NT2/D1 (cell line): ENCODE data around the gene ZNF346.

Experiments used
- YY1 ChIP-seq: IDR thresholded peaks from 2 replicates; pipeline ENCODE4 v1.6.1; 2011; ENCODE audit not compliant: insufficient read length, insufficient read depth
- ZNF274 ChIP-seq: IDR thresholded peaks from 2 replicates; pipeline ENCODE4 v1.6.1; 2011; ENCODE audit warnings: mild to moderate bottlenecking, low read depth, low read length

DNA sequence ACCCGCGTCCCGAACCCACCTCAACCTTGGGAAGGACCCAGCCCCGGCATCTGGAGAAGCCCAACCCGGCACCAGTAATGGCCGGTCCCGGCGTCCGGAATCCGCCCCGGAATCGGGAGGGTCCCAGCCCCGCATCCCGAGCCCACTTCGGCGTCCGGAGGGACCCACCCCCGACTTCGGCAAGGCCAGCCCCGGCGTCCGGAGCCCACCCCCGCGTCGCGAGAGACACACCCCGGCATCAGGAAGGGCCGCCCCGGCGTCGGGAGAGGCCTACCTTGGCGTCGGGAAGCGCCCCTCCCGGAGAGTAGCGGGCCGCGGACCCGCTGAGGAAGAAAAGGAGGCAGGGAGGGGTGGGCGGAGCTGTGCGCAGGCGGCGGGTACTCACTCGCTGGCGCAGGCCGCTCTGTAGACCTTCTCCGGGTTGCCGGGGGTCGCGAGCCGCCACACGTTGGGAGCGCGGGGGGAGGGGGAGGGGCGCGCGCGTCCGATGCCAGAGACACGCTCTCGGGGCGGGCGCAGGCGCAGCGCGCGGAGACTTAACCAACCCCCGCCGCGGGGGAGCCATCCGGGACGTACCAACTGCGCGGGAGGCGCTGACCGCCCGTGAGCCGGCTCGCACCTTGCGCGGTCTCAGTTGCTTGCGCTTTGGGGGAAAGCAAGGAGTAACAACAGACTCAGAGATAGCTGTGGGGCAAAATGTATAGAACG lies 16.1 kb upstream of the ZNF346 start, which contains the start of gene UIMC1:
- TF ChIP-seq ZNF274, result no peak
- TF ChIP-seq YY1, result no peak
